B cell (primary cell): ENCODE measurements around the gene WWC2. TPM values are rescaled to one million over a fixed set of nuclear protein-coding genes. Genes with fewer than 3 reads are reported as not detected.

Source experiments
- ATAC-seq: fragments of 200-7000 bp; cut with Tn5 transposase; one replicate; pipeline ENCODE4 v1.10.0; 2021; ENCODE audit warnings: low read depth, mild to moderate bottlenecking, moderate number of reproducible peaks, moderate library complexity
- CTCF ChIA-PET: fragments of 350-600 bp; sonication (Branson Sonifier 250); formaldehyde crosslinking; loops from one replicate; lab custom pipeline; 2021; ENCODE audit warnings: antibody characterized with exemption, inconsistent platforms; lab: Charles Lee
- POLR2A ChIA-PET: fragments of 350-600 bp; sonication (Branson Sonifier 250); formaldehyde crosslinking; loops from one replicate; lab custom pipeline; 2021; ENCODE audit warnings: antibody characterized with exemption; lab: Charles Lee
- DNase-seq: peaks from one replicate; pipeline ENCODE4 v3.0.0; 2013
- H2AFZ ChIP-seq: 2 replicates; pipeline ENCODE4 v1.6.1; 2012; ENCODE audit warnings: mild to moderate bottlenecking, low read depth, low read length; ENCODE audit not compliant: insufficient read depth, poor library complexity, severe bottlenecking
- H3K27ac ChIP-seq, 2 donors: 1 replicate in 1 of 2; 2 replicates in 1 of 2; pipeline ENCODE4 v1.5.1; 2012 to 2013; ENCODE audit warnings: low read length in 2 of 2, mild to moderate bottlenecking in 2 of 2, moderate library complexity in 1 of 2
- H3K27me3 ChIP-seq, 4 experiments: fragments of 200-600 bp in 1 of 4; sonication (generic) in 1 of 4; replicated peaks in 1 of 4; 1 replicate in 2 of 4; 2 replicates in 2 of 4; pipeline versions ENCODE4 v1.6.1 to v1.7.0; 2013 to 2016; ENCODE audit warnings: low read length in 3 of 4, mild to moderate bottlenecking in 2 of 4, mixed read lengths in 1 of 4, moderate library complexity in 1 of 4; ENCODE audit not compliant: insufficient read depth in 4 of 4, control insufficient read depth in 3 of 4; ENCODE audit errors: control extremely low read depth in 1 of 4
- H3K36me3 ChIP-seq, 2 experiments: replicated peaks in 1 of 2; 1 replicate in 1 of 2; 2 replicates in 1 of 2; pipeline versions ENCODE4 v1.6.1 to v1.7.1; 2013; ENCODE audit warnings: low read length in 1 of 2; ENCODE audit not compliant: insufficient read depth in 2 of 2, control insufficient read depth in 1 of 2; ENCODE audit errors: control extremely low read depth in 1 of 2, extremely low read depth in 1 of 2
- H3K4me1 ChIP-seq, 2 donors: fragments of 200-600 bp in 1 of 2; sonication (generic) in 1 of 2; 1 replicate in 1 of 2; 2 replicates in 1 of 2; pipeline versions ENCODE4 v1.5.1 to v1.6.1; 2013 to 2017; ENCODE audit warnings: low read length in 2 of 2; ENCODE audit not compliant: control insufficient read depth in 2 of 2, insufficient read depth in 2 of 2
- H3K4me2 ChIP-seq: replicated peaks from 2 replicates; pipeline ENCODE3; 2012; ENCODE audit warnings: mild to moderate bottlenecking, low read depth, low read length; ENCODE audit not compliant: poor library complexity, severe bottlenecking
- H3K4me3 ChIP-seq, 5 experiments: fragments of 200-600 bp in 1 of 5; sonication (generic) in 1 of 5; 1 replicate in 3 of 5; 2 replicates in 2 of 5; pipeline versions ENCODE4 v1.5.1 to v1.7.0; 2011 to 2016; ENCODE audit warnings: low read length in 4 of 5, mild to moderate bottlenecking in 4 of 5, low read depth in 2 of 5, control low read depth in 1 of 5, moderate library complexity in 1 of 5; ENCODE audit not compliant: insufficient read depth in 1 of 5; ENCODE audit errors: control extremely low read depth in 1 of 5, extremely low read depth in 1 of 5
- H3K79me2 ChIP-seq: fragments of 200-600 bp; sonication (generic); one replicate; pipeline ENCODE4 v1.6.0; 2016; ENCODE audit warnings: low read length; ENCODE audit not compliant: control insufficient read depth, insufficient read depth
- H3K9ac ChIP-seq: fragments of 200-600 bp; sonication (generic); 2 replicates; pipeline ENCODE4 v1.6.1; 2017; ENCODE audit warnings: mild to moderate bottlenecking, low read length, moderate library complexity
- H3K9me3 ChIP-seq, 3 donors: one replicate each; pipeline versions ENCODE4 v1.6.1 to v1.7.1; 2013; ENCODE audit warnings: low read length in 2 of 3; ENCODE audit not compliant: control insufficient read depth in 2 of 3, insufficient read depth in 1 of 3; ENCODE audit errors: control extremely low read depth in 1 of 3
- H4K20me1 ChIP-seq: 2 replicates; pipeline ENCODE4 v1.6.0; 2012; ENCODE audit warnings: mild to moderate bottlenecking, low read length; ENCODE audit not compliant: insufficient read depth, control insufficient read depth, poor library complexity, severe bottlenecking
- H3K27ac Mint-ChIP-seq: one replicate; pipeline ENCODE4 v1.8.0; 2021; ENCODE audit warnings: mixed read lengths
- H3K27me3 Mint-ChIP-seq: one replicate; pipeline ENCODE4 v1.8.0; 2021; ENCODE audit warnings: mixed read lengths
- H3K4me1 Mint-ChIP-seq: one replicate; pipeline ENCODE4 v1.8.0; 2021; ENCODE audit warnings: mixed read lengths
- H3K4me3 Mint-ChIP-seq: one replicate; pipeline ENCODE4 v1.8.0; 2021; ENCODE audit warnings: mixed read lengths
- H3K9me3 Mint-ChIP-seq: one replicate; pipeline ENCODE4 v1.8.0; 2022; ENCODE audit warnings: mixed read lengths; ENCODE audit not compliant: insufficient read depth
- CTCF ChIP-seq: fragments of 200-600 bp; IDR thresholded peaks from one replicate; pipeline ENCODE4 v1.8.0; 2022; ENCODE audit warnings: antibody characterized with exemption, mild to moderate bottlenecking
- EZH2 ChIP-seq: IDR thresholded peaks from 2 replicates; pipeline ENCODE4 v1.6.1; 2012; ENCODE audit warnings: borderline replicate concordance, low read depth, mild to moderate bottlenecking, moderate library complexity, low read length; ENCODE audit not compliant: insufficient read depth, poor library complexity, severe bottlenecking
- WGBS: methylation state at CpG from one replicate; pipeline ENCODE4 v1.1.5; 2013; ENCODE audit warnings: missing lambda C conversion rate; ENCODE audit not compliant: insufficient coverage; 5-methylcytosine and 5-hydroxymethylcytosine counted together
- intact Hi-C: fragments of 100-400 bp; cut with micrococcal nuclease; formaldehyde crosslinking; loops from one replicate; pipeline ENCODE4 v1.10.0; 2022
- polyA plus RNA-seq: library from polyadenylated mRNA; depleted of rRNA; stranded (reverse); fragments of >200 nt; gene quantifications from 2 replicates; pipeline ENCODE4 v1.2.3, GENCODE V29; 2012
- total RNA-seq, 2 donors: library from RNA; stranded (reverse); fragments of 120-200 nt in 1 of 2; gene quantifications; 1 replicate in 1 of 2; 2 replicates in 1 of 2; pipeline versions ENCODE4 v1.2.3 to v1.2.4, GENCODE V29; 2013 to 2022

Gene WWC2
- total and polyA plus RNA-seq, 2 donors (not counting 1 experiment from before 2014, with no cell fraction given): 0.07 to 0.32 TPM

- Mint-ChIP-seq H3K4me3 (no peak overlapping the region), H3K27me3 (peaks cover 12% of the 10 kb centered on the region), H3K27ac (no peak overlapping the region), H3K9me3 (no peaks in the 10 kb centered on the region), H3K4me1 (no peaks in the 10 kb centered on the region)
- Histone ChIP-seq H3K79me2 (no peaks in the 10 kb centered on the region), H3K27me3 (peaks cover 0 to 3% (median 0%) of the 10 kb centered on the region in 4 experiments), H3K4me2 (no peak overlapping the region), H3K9me3 (peaks cover 0 to 3% (median 0%) of the 10 kb centered on the region in 3 donors), H3K4me1 (no peaks in the 10 kb centered on the region), H2AFZ (no peak overlapping the region), H3K4me3 (no peak overlapping the region), H3K27ac (no peak overlapping the region), H4K20me1 (no peaks in the 10 kb centered on the region), H3K9ac (no peak overlapping the region), H3K36me3 (no peaks in the 10 kb centered on the region)
- CTCF ChIA-PET: no interaction called here
- POLR2A ChIA-PET: no interaction called here
- DNase-seq (no peak), ATAC-seq (no peak)
- WGBS: 79% methylated on average over 6 of the region's 6 CpGs
- TF ChIP-seq EZH2 (no peak), CTCF (no peak)
- intact Hi-C loops: no loop called here
Observed at GRCh38 chr4:183300070-183300469, 201.0 kb downstream of the WWC2 start.

- no peaks in the 10 kb centered on the region for H3K79me2 ChIP-seq
- H3K4me3 ChIP-seq: no peak overlapping the region
- Mint-ChIP-seq H3K27ac (no peak overlapping the region), H3K4me3 (no peak overlapping the region), H3K9me3 (no peaks in the 10 kb centered on the region), H3K27me3 (peaks cover 12% of the 10 kb centered on the region), H3K4me1 (no peaks in the 10 kb centered on the region)
- intact Hi-C loops: no loop called here
- H4K20me1 ChIP-seq: no peaks in the 10 kb centered on the region
- DNase-seq (no peak), ATAC-seq (no peak)
- H3K4me2 ChIP-seq: no peak overlapping the region
- CTCF ChIA-PET: no interaction called here
- no peaks in the 10 kb centered on the region for H3K4me1 ChIP-seq
- H3K9ac ChIP-seq: no peak overlapping the region
- no peak for TF ChIP-seq CTCF
- no peak for TF ChIP-seq EZH2
- H3K27me3 ChIP-seq: peaks cover 0 to 3% (median 0%) of the 10 kb centered on the region in 4 experiments
- no peak overlapping the region for H3K27ac ChIP-seq
- no peak overlapping the region for H2AFZ ChIP-seq
- H3K9me3 ChIP-seq: peaks cover 0 to 3% (median 0%) of the 10 kb centered on the region in 3 donors
- no peaks in the 10 kb centered on the region for H3K36me3 ChIP-seq
- WGBS: no CpG with 5 or more reads among the region's 5 CpGs
- POLR2A ChIA-PET: no interaction called here
Observed at GRCh38 chr4:183300655-183301054, 201.6 kb downstream of the WWC2 start.
